Heart left ventricle (tissue), 13 donors: Measurements from ENCODE around the gene UNC5C.

Experiments used
- CTCF ChIP-seq, 12 donors: fragments of 200-600 bp; sonication (generic) in 4 of 12; IDR thresholded peaks; one replicate each; pipeline versions ENCODE4 v1.5.0 to v1.8.0; 2018 to 2022; ENCODE audit warnings: antibody characterized with exemption in 12 of 12, mild to moderate bottlenecking in 5 of 12
- POLR2A ChIP-seq, 2 donors: fragments of 450-650 bp; IDR thresholded peaks; one replicate each; pipeline ENCODE4 v1.6.1; 2017; ENCODE audit warnings: antibody characterized with exemption in 2 of 2, mild to moderate bottlenecking in 2 of 2, moderate library complexity in 2 of 2
- donor health status: ischemic (EF 13 %, LVEDD 7.1; RV severe dilation, severe dysfunction).
- donor health status: DM: no; HTN: yes; CAD: no.
- donor health status: DM: no; HTN: no; CAD: no.
- donor health status: ischemic (EF 25% LVEDD 6.9; RV normal size, moderate dysfunction).
- donor health status: ischemic (EF 25% LVEDD 5.7; RV mildly dilated, moderate dysfunction).
- donor health status: ischemic (EF 35%, LVEDD 5.7; RV mildly dilated, moderate dysfunction).
- donor health status: nonischemic (EF 11% LVEDD 7.7; RV severe dilation, severe dysfunction).
- donor health status: DM: yes; HTN: yes; CAD: no.
- donor health status: PGD.
- donor health status: ischemic (EF 29% LVEDD 5.4; RV normal size, mild dysfunction).
- donor health status: nonischemic (EF 23%, LVEDD 6.1; RV moderate dilation, normal function).

- TF ChIP-seq POLR2A (IDR thresholded peaks at IDR 0.05): no peak
- TF ChIP-seq CTCF (IDR thresholded peaks at IDR 0.05): no peak
Measured at GRCh38 chr4:95129031-95129430, 419.7 kb downstream of the UNC5C start.
